HG02763 (cell line): Measurements from ENCODE around the gene MYH7.

Experiments used
- ATAC-seq: cut with Tn5 transposase; IDR thresholded peaks from one replicate; pipeline ENCODE4 v1.9.1; 2021; ENCODE audit warnings: mild to moderate bottlenecking, moderate library complexity; ENCODE audit not compliant: unreplicated experiment

The MYH7 gene

DNA sequence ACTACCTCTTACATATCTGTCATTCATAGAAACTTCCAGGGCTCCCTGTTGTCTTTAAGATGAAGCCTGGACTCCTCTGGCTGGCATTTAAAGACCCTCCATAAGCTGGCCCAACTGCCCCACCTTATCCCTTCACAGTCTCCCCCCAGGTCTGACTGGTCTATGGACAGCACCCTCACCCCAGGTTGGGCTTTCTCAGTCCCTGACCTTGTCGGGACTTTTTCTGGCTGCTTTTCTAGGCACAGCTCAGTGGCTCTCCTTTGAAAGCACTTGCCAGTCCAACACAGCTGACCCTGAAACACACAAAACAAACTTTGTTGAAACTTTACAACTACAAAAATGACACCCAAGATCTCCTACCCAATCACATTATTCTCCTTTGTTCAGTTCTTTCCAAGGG is 13.9 kb upstream of the MYH7 start:
- no peak for ATAC-seq

DNA sequence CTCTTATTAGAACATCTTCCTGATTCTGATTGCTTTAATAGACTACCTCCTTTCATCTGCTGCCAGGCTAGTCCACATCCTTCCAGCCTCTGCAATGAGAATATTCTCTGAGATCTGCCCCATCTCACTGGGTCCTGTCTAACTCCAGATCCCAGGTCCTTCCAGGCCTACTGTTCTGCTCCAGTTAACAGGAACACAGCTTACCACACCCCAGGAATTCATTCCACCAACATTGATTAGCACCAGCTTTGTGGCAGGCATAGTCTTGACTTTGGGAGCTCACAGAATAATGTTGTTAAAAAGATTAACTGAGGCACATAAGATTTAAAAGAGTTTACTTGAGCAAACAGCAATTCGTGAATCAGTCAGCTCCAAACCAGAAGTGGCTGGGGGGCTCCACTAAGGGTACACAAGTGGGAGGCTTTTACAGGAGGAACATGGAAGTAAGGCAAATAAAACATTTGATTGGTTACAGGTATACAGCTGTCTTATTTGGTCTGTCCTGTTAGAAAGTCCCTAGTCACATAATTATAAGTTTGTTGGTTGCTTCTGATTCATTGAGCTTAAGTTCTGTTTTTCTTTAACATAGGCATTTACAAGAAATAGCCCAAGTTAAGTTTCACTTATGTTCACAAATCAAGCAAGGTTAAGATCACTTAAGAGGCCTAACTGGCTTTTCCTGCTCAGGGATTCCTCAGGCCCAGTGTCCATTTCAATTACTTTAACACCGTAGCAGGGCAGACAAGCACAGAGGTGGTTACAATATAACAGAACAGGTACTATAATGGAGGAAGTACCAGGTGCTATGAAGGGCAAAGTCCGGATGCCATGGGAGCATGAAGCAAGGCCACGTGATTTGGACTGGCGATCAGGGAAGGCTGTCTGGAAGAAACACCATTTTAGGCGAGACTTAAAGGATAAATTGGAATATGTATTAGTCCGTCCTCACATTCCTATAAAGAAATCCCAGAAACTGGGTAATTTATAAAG is 12.2 kb upstream of the MYH7 start:
- no peak for ATAC-seq

DNA sequence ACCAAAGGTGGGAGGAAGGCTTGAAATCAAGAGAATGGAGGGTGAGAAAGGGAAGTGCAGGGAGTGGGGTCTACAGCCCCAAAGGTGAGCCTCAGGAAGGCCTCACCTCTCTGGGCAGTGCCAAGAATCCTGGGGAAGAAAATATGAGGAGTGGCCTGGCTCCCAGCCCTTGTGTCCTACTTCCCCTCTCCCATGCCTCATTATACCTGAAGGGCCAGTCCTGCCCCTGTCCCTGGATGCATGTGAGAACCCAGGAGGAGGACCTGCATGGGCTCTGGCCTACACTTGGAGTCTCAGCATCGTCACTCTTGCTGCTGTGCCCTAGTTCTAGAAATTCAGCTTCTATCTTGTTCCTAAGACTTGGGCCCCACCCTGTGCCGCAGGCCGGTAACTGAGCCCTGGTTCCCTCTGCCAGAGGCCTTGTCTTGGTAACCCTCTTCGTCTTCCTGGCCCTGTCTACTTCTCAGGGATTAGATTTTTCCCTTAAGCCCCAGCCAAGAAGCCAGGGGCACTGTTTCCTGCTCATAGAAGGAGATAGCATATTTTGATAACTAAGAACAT is 10.9 kb upstream of the MYH7 start:
- no peak for ATAC-seq

DNA sequence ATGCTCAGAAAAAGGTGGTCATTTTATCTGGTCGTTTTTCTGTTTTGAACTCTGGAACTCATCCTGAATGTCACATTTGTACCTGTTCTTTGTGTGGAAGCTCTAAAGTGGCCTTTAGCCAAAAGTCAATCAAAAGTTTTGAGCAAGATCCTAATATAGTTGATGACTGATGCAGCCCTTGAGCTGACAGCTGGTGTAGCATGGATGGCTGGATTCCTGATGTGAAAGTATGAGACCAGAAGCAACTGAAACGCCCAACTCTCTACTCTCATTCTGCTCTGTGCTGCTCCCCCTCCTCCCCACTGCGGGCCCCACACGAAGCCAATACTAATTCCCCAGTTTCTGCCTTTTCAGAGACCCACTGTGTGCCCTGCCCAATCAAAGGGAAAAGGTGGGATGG is 10.3 kb upstream of the MYH7 start:
- no peak for ATAC-seq

DNA sequence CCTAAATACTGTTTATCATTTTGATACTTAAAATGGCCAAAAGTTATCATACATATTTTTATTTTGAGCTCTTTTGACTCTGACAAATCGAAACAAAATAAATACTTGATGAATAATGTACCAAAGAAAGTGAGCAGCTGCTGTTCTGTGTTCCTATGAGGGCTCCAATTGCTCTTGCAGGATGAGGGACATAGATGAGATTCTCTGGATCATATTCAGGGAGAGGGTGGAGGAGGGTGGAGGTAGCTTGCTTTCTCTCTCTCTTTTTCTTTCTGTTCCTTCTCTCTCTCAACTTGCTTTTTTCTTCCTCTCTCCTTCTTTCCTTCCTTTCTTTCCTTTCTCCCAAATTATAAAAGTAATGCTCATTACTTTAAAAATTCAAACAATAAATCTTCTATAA is 8.9 kb upstream of the MYH7 start:
- no peak for ATAC-seq

DNA sequence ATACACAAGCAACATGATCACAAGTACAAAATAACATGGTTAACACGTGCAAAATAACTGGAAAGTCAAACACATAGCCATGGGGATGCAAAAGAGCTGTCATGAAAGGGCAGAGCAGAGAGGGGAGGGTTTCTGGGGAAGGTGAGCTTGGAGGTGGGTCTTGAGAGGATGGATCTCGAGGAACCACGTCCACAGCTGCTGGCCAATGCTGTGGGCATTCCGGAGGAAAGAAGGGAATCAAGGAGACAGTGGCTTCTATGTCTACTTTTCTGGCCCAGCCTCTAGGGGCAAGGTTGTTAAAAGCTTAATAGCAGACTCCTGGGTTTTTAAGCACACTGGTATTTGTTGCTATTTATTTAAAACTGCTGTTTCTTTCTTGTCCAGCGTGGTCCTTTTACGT is 8.4 kb upstream of the MYH7 start:
- no peak for ATAC-seq

DNA sequence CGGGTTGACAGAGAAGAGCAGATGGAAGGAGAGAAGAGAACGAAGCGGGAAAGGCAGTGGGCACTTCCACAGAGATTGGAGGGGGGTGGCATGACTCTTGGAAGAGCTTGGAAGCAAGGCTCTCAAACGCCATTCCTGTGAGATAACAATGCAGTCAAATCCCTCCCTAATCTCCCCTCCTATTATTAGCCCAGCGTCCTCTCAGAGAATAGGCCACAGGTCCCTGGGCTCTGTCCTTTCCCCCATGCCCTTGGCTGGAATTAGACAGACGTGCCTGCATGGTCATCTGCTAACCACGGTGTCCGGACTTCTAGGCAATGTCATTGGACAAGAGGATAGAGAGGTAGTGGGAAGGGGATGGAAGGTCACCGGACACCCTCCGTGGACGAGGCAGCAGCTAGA is 8.0 kb upstream of the MYH7 start:
- ATAC-seq, result no peak

DNA sequence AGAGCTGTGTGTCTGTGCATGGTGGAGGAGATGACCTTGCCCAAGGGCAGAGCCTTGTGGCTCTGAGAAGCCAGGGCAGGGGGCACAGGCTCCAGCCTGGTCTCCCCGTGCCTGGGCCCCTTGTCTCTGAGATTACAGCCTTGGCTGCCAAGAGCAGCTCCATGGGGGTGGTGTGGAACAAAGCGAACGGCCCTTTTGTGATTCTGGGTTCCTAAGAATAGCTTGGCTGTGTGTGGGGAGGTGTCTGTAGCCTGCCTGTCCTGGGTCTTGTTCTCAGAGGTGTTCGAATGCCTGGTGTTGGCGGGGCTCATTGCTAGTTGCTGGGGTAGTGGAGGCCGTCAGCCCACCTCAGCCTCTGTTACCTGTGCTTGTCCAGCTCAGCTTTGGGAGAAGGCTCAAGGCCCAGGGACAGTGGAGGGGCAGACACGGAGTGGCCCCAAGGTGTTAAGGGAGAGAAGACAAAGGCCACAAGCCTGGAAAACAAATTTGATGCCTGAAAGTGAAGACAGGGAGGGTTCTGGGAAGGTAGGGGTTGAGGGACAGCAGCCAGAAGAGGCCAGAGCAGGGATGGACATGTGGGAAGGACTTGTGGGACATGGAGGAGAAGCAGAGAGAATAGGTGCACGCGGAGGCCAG is 7.4 kb upstream of the MYH7 start:
- ATAC-seq, result no peak

DNA sequence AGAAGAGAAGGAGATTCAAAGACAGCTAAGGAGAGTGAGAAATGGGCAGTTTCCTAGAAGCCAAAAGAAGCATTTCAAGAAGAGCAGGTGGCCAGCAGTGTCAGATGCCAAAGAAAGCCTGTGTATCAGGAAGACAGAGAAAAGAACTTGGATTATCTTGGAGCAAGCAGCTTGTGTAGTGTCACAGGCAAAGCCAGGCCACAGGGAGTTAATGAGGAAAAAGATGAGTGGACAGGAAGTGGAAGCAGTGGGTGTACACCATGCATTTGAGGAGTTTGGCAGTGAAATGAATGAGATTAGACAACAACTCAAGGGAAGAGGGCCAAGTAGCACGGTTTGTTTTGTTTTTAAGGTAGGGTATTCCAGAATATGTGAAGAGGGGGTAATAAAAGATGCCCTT is 5.6 kb upstream of the MYH7 start:
- ATAC-seq, result no peak

DNA sequence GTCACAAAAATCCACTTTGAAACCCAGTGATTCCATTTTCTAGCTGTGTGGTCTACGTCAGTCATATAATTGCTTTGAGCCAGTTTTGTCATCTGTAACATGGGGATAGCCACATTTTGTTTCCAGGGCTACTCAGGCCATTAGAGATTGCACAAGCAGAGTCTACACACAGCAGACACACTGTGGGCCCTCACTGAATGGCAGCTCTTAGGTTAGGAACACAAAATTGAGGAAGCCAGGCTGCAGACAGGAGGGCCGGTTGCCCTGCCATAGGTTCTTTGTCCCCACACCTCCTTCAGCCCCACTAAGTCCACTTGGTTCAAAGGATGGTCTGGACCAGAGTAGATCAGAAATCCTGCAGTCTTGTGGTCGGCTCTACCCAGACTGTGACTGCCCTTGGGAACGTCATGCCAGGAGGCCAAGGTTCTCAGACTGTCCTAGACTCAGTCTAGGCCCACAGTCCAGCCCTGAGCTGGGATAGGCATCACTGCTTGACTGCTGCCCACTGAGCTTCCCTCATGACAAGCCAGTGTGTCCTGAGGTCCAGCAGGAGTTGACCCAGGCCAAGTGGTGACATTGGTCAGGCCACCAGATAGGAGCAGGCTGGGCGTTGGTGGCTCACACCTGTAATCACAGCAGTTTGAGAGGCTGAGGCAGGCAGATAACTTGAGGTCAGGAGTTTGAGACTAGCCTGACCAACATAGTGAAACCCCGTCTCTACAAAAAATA is 3.8 kb upstream of the MYH7 start:
- no peak for ATAC-seq

DNA sequence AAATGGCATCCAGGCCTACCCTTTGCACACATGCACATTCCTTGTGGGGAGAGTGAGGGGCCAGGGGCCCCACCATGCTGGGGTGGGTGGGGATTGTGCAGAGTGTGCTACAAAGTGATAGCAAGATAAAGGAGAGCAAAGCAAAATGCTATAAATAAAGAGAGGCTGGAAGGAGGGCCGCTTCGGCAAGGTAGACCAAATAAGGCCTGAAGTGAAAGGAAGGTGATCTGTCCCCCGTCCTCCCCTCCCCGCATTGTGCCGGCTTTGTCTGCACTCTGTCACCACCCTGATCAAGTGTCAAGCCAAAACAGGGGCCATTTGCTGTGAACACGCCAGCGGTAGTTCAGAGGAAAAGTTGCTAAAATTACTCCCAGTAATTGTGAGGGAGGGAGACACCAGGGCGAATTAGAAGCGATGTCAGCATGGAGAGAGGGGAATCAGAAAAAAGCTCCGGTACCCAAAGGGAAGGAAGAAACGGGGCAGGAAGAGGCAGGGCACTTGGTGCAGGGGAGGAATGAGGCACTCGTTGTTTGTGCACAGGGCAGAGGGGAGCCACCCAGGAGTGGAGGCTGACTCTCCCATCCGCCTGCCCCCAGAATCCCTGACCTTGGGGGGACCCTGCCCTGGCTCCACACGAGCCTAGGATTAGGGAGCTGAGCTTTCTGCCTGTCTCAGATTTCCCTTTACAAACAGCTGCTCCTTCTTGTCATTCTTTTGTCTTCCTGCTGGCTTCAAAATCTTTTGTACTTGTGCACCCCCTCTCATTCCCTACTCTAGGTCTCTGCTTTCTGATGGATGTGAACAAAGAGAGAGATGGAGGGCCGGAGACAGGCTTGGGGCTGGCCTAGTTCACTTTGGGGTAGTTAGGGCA is 2.9 kb upstream of the MYH7 start:
- ATAC-seq, result no peak

DNA sequence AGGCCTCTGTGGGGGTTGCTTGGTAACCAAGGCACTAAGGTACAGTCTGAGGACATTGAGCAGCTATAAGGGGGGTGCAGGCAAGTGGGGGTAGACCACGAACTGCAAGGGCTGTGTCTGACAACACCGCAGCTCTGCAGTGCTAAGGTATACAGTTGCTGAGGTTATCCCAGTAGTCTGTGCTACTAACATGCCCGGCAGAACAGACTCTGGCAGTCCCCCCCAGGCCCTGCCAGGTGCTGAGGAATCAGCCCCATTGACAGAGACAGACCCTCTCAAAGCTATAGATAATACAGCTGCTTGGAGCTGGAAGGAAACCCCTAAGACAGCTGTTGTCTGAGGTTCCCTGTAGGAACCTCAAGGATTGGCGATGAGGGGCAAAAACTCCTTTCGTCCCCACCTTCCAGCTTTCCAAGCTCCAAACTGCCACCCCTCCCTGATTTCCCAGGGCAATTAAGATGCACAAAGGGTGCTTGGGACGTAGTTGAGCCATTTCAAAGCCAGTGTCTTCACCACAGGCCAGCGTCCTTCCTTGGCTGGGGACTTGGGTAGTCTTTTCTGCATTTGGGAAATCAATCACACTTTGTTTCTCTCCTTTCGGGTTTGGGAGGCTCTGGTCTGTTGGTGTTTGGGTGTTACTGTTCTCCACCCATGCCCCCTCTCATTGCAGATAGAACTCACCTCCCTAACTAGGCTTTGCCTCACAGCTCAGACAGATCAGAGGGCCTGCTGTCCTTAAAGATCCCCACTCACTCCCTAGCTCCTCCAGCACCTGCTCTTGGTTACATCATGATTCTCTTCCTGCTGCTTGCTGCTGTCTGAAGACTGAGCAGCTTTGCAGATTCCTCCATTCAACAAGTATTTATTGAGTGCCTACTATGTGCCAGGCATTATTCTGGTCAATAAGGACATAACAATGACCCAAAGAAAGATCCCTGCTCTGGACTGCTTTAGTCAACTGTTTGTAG is 2.0 kb upstream of the MYH7 start:
- ATAC-seq, result no peak

DNA sequence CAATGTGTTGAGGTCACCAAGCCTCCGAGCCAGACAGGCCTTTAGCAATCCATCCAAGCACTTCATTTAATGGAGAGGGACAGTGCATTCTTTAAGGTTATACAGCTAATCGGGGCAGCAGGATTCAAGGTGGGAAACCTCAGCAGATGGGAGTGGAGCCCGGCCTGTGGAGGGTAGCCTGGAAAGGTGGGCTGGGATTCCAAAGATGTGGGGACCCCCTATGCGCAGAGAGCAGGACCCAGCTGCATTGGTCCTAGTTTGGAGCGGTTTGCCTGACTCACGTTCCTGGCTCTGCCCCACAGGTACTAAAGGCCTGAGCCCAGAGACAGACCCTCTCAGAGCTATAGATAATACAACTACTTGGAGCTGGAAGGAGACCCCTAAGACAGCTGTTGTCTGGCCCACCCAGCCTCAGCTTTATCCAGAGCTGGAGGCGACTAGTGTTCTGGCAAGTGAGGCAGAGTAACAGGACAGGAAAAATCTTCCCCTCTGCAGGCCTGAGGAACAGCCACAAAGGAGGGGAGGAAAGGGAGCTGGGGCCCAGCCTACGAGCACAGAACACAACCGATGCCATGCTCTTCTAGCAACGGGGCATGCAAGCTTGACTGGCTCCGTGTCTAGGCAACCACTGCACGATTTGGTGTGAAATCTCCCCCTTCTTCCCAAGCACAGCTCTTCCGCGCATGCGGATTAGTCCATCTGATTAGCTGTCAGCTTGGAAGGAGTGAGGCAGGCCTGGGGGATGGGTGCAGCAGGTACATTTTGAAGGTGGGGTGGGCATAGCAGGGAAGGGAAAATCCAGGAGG is 1.1 kb upstream of the MYH7 start:
- no peak for ATAC-seq

DNA sequence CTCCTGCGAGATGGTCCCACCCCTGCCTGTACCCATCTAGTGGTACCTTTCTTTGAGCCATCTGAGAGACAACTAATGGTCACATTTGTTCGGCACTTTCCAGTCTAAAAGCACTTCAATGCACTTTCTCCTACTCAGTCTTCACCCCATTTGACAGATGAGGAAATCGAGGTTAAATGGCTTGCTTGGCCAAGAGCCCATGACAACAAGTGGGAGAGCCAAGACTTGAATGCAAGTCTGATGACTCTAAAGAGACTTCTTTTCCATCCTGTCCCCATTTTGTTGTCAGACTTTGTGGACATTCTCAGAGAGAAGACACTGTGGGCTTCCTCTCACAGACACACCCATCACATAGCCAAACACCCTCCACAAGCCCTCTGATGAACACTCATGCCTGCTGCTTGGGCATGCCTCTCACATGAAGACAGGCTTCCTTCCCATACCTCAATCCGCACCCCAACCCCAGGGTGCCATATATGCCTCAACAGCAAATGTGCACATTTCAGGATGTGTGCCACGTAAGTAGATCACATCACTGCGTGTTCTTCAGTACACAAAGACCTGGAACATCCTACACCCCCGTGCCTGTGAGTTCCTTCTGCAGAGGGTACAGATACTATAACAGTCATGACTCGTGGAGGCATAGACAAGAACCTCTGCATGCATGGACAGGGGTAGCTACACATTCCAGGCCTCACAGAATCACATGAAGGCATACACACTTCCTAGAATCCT is 805 bp downstream of the MYH7 start:
- ATAC-seq, result no peak

DNA sequence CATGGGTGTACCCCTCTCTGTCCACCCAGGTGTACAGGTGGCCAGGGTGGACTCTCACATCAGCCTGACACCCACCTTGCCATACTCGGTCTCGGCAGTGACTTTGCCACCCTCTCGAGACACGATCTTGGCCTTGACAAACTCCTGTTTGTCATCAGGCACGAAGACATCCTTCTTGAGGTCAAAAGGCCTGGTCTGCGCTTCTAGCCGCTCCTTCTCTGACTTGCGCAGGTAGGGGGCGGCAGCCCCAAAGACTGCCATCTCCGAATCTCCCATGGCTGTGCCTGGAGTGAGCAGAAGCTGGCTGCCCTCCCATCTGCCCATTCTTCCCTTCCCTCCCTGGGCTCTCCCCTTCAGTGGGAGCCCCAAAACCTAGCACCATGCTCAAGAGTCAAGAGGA is 2.0 kb downstream of the MYH7 start:
- no peak for ATAC-seq

DNA sequence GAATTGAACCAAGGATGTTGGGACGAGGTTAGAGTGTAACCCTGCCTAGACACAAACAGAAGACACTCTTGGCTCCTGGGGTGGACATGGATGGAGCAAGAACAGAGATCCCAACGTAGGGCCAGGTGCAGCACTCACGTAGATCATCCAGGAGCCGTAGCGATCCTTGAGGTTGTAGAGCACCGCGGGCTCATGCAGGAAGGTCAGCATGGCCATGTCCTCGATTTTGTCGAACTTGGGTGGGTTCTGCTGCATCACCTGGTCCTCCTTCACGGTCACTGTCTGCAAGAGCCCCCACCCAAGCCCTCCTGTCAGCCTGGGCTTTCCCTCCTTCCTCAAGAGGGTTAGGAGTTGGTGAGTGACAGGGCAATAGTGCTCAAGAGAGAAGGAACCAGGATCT is 2.5 kb downstream of the MYH7 start:
- no peak for ATAC-seq

DNA sequence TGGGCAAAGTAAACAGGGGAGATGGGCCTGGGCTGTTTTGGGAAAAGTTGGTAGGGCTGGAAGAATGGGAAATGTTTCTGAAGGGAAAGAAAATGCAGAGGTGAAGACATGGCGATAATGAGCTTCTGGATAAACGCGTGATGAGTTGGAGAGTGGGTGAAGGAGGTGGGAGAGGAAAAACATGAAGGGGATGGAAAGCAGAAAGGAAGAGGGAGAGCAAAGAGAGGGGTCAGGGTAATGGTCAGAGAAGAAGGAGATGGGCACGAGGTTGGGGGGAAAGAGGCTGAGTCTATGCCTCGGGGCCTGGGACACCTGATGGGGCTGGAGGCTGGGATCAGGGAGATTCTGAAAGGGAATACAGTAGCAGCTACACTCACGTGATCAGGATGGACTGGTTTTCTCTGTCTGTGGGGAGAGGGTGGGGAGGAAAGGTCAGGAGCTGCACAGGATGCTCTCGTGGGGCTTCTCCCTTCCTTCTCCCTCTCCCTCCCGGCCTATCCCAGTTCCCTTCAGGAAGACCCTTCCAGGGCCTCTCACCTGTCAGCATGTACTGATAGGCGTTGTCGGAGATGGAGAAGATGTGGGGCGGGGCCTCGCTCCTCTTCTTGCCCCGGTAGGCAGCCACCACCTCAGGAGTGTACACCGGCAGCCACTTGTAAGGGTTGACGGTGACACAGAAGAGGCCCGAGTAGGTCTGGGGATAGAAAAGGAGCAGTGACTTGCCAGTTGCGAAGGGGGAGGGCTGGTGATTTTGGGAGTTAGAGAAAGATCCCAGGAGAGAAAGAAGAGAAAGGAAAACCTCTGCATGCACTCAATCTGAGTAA is 3.1 kb downstream of the MYH7 start:
- no peak for ATAC-seq
